ENCODE measurements around the gene RPL7A.

DNA sequence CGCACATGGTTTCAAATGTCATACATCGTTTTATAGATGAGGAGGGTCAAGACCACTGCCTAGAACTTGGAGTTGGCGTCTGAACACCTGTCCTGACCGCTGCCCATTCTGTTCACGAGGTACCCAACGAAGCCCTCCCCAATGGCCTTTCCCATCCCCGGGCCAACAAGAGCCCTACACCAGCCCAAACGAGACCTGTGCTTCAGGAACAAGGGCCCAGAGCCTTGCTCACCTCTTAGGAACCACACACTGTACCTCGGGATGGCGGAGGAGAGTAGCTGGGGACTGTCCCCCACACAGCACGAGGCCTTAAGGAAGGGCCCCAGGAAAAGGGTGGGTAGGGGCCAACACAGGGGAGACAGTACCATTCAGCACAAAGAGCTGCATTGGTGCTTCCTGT, 15.0 kb upstream of the RPL7A start:
- TF ChIP-seq, protein P1, sequence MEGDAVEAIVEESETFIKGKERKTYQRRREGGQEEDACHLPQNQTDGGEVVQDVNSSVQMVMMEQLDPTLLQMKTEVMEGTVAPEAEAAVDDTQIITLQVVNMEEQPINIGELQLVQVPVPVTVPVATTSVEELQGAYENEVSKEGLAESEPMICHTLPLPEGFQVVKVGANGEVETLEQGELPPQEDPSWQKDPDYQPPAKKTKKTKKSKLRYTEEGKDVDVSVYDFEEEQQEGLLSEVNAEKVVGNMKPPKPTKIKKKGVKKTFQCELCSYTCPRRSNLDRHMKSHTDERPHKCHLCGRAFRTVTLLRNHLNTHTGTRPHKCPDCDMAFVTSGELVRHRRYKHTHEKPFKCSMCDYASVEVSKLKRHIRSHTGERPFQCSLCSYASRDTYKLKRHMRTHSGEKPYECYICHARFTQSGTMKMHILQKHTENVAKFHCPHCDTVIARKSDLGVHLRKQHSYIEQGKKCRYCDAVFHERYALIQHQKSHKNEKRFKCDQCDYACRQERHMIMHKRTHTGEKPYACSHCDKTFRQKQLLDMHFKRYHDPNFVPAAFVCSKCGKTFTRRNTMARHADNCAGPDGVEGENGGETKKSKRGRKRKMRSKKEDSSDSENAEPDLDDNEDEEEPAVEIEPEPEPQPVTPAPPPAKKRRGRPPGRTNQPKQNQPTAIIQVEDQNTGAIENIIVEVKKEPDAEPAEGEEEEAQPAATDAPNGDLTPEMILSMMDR (IDR thresholded peaks at IDR 0.05; ENCODE audit: low read depth, low read length, poor library complexity, severe bottlenecking): no peak
- TF ChIP-seq EZH2phosphoT487 (IDR thresholded peaks at IDR 0.05; ENCODE audit: borderline replicate concordance, low read length): no peak

Measured in DOHH2 (cell line).